Esophagus squamous epithelium (tissue), 5 donors: ENCODE data around the gene B3GNT2. TPM values are rescaled to one million over a fixed set of nuclear protein-coding genes. Genes with fewer than 3 reads are reported as not detected.

Source experiments
- DNase-seq: peaks from one replicate; lab custom pipeline; 2025; lab: John Stamatoyannopoulos, UW
- H3K27ac ChIP-seq, 4 donors: fragments of 200-600 bp; sonication (generic); one replicate each; pipeline ENCODE4 v1.5.1; 2016 to 2019; ENCODE audit warnings: mild to moderate bottlenecking in 1 of 4
- H3K27me3 ChIP-seq, 4 donors: fragments of 200-600 bp; sonication (generic); 1 replicate in 3 of 4; 2 replicates in 1 of 4; pipeline versions ENCODE4 v1.5.1 to v1.6.0; 2017 to 2021; ENCODE audit warnings: antibody characterized with exemption in 1 of 4
- H3K36me3 ChIP-seq, 3 donors: fragments of 200-600 bp; sonication (generic); one replicate each; pipeline ENCODE4 v1.5.1; 2016 to 2019
- H3K4me1 ChIP-seq, 3 donors: fragments of 200-600 bp; sonication (generic); one replicate each; pipeline ENCODE4 v1.5.1; 2017 to 2019
- H3K4me3 ChIP-seq, 4 donors: fragments of 200-600 bp; sonication (generic); 1 replicate in 3 of 4; 2 replicates in 1 of 4; pipeline ENCODE4 v1.5.1; 2016 to 2019; ENCODE audit warnings: mild to moderate bottlenecking in 2 of 4, moderate library complexity in 1 of 4
- H3K9me3 ChIP-seq, 3 donors: fragments of 200-600 bp; sonication (generic); one replicate each; pipeline ENCODE4 v1.5.1; 2016 to 2019
- CTCF ChIP-seq, 6 experiments: fragments of 450-650 bp in 4 of 6; fragments of 200-600 bp in 2 of 6; sonication (generic) in 2 of 6; IDR thresholded peaks; one replicate each; pipeline ENCODE4 v1.5.1; 2016 to 2019; ENCODE audit warnings: antibody characterized with exemption in 6 of 6, mild to moderate bottlenecking in 4 of 6, moderate library complexity in 4 of 6
- POLR2A ChIP-seq, 4 donors: fragments of 450-650 bp; IDR thresholded peaks; one replicate each; pipeline ENCODE4 v1.6.1; 2017; ENCODE audit warnings: antibody characterized with exemption in 4 of 4, mild to moderate bottlenecking in 4 of 4, moderate library complexity in 3 of 4
- WGBS, 2 donors: methylation state at CpG; one replicate each; pipeline ENCODE4 v1.1.5; 2018; 5-methylcytosine and 5-hydroxymethylcytosine counted together
- intact Hi-C: fragments of 100-400 bp; cut with DNase I; formaldehyde crosslinking; loops from one replicate; pipeline ENCODE4 v1.15.0; 2022
- total RNA-seq, 4 donors: library from RNA; depleted of rRNA; stranded (reverse); fragments of >200 nt; gene quantifications; one replicate each; pipeline ENCODE4 v1.1.0, GENCODE V29; 2016
- donor health status: DM: yes; HTN: yes; CAD: no.

The B3GNT2 gene
- total RNA-seq, 4 donors from 2014 or later: 22.3 to 41.9 (median 33.5) TPM

- Histone ChIP-seq H3K4me1 (peaks cover 0 to 95% (median 32%) of the 10 kb centered on the region in 3 donors), H3K27me3 (no peaks in the 10 kb centered on the region), H3K9me3 (no peaks in the 10 kb centered on the region), H3K36me3 (no peaks in the 10 kb centered on the region), H3K4me3 (no peak overlapping the region), H3K27ac (no peak overlapping the region)
- WGBS, 2 donors: 77 to 87% methylated on average over 8 to 9 of the region's 9 CpGs
- DNase-seq: no peak
- no peak for TF ChIP-seq CTCF (IDR thresholded peaks at IDR 0.05)
- no peak for TF ChIP-seq POLR2A (IDR thresholded peaks at IDR 0.05)
- intact Hi-C loops: no loop called here
Measured at GRCh38 chr2:62202019-62202722, 6.3 kb downstream of the B3GNT2 start.

GRCh38 chr2:62202729-62203128 is 6.8 kb downstream of the B3GNT2 start:
- DNase-seq: no peak
- Histone ChIP-seq H3K4me3 (no peak overlapping the region), H3K4me1 (peaks cover 0 to 97% (median 30%) of the 10 kb centered on the region in 3 donors), H3K36me3 (peaks cover 0 to 4% (median 0%) of the 10 kb centered on the region in 3 donors), H3K9me3 (no peaks in the 10 kb centered on the region), H3K27ac (no peak overlapping the region), H3K27me3 (no peaks in the 10 kb centered on the region)
- intact Hi-C loops: no loop called here
- 50 to 57% methylated on average over 1 of the region's 1 CpG for WGBS, 2 donors
- TF ChIP-seq POLR2A (IDR thresholded peaks at IDR 0.05): no peak
- no peak for TF ChIP-seq CTCF (IDR thresholded peaks at IDR 0.05)

DNA sequence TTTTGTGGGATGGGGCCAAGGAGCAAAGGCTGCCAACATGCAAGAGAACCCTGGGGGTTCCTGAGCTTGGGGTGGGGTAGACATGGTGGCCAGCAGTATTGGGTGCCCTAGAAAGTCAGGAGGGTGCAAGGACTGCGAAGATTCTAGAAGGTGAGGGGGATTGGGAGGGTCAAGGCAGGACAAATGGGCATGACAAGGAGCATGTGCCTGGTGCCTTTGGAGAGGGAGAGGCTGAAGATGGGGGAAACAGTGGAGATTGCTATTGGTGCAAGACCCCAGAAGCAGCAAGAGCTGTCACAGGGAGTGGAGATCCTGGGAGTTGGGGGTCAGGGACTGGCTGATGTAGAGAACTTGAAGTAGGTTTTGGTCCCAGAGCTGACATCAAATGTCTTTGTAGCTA is 7.5 kb downstream of the B3GNT2 start:
- Histone ChIP-seq H3K9me3 (no peaks in the 10 kb centered on the region), H3K27ac (no peak overlapping the region), H3K4me1 (peaks cover 0 to 97% (median 23%) of the 10 kb centered on the region in 3 donors), H3K4me3 (no peak overlapping the region), H3K36me3 (peaks cover 0 to 4% (median 0%) of the 10 kb centered on the region in 3 donors), H3K27me3 (no peaks in the 10 kb centered on the region)
- 90 to 100% methylated on average over 1 of the region's 1 CpG for WGBS, 2 donors
- TF ChIP-seq CTCF (IDR thresholded peaks at IDR 0.05): no peak
- no peak for TF ChIP-seq POLR2A (IDR thresholded peaks at IDR 0.05)
- intact Hi-C loops: no loop called here
- no peak for DNase-seq

DNA sequence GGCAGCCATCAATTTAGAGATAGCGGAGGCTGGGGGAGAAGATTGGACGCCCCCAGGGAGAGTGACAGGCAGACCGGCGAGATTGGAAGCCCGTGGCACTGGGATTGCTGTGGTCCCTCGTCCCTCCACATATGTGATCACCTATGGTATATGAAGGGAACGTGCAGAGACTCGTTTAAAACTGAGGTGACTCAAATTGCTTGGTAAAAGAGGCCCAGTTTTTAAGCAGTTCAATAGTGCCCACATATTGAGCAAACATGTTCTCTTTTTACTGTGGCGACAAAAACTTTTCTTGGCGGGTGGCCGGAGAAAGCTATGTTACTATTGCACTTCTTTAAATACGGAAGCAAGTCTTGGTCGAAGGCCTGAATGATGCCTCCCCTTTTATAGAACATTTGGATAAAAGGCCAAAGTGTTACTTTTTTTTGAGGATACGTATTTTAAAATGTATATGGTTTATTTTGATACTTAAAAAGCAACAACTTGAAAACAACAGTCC is 9.1 kb downstream of the B3GNT2 start:
- Histone ChIP-seq H3K27me3 (no peaks in the 10 kb centered on the region), H3K36me3 (peaks cover 0 to 4% (median 0%) of the 10 kb centered on the region in 3 donors), H3K27ac (peak overlapping the region in 3 of 4 donors; percentile 19 to 26 (median 20)), H3K4me1 (peaks cover 0 to 97% (median 16%) of the 10 kb centered on the region in 3 donors), H3K4me3 (no peak overlapping the region), H3K9me3 (no peaks in the 10 kb centered on the region)
- no peak for TF ChIP-seq CTCF (IDR thresholded peaks at IDR 0.05)
- no peak for TF ChIP-seq POLR2A (IDR thresholded peaks at IDR 0.05)
- DNase-seq: no peak
- intact Hi-C loops: no loop called here
- WGBS, 2 donors: 49 to 63% methylated on average over 13 to 14 of the region's 14 CpGs

DNA sequence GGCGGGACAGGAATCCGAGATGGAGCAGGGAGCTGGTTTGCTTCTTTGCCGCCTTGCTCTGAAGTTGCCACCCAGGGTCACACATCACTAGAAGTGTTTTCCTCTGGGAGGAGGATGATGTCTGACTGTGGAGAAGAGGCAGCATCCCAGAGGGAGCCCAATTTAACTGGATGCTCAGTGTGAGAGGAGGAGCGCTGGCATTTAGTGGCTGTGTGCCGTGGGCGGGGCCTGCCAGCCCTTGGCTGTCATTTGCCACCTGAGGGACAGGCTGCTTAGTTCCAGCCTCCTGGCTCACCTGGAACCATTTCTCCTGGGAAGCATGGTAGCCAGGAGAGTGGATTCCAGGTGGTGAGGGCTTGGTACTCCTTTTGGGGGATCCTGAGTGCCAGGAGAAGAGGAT is 9.6 kb downstream of the B3GNT2 start:
- Histone ChIP-seq H3K4me3 (no peak overlapping the region), H3K9me3 (no peaks in the 10 kb centered on the region), H3K36me3 (peaks cover 0 to 4% (median 0%) of the 10 kb centered on the region in 3 donors), H3K27me3 (no peaks in the 10 kb centered on the region), H3K4me1 (peaks cover 0 to 92% (median 14%) of the 10 kb centered on the region in 3 donors), H3K27ac (peak overlapping the region in 3 of 4 donors; percentile 19 to 26 (median 20))
- intact Hi-C loops: no loop called here
- WGBS, 2 donors: 84 to 88% methylated on average over 3 to 6 of the region's 6 CpGs
- no peak for TF ChIP-seq CTCF (IDR thresholded peaks at IDR 0.05)
- TF ChIP-seq POLR2A (IDR thresholded peaks at IDR 0.05): no peak
- no peak for DNase-seq
